Middle frontal gyrus (tissue), 1 donor: Measurements from ENCODE around the gene CSF1R.

ENCODE experiments used
- DNase-seq: peaks from one replicate; pipeline ENCODE4 v3.0.0-alpha.2; 2015; ENCODE audit warnings: low spot score; ENCODE audit errors: extremely low spot score

The CSF1R gene

DNA sequence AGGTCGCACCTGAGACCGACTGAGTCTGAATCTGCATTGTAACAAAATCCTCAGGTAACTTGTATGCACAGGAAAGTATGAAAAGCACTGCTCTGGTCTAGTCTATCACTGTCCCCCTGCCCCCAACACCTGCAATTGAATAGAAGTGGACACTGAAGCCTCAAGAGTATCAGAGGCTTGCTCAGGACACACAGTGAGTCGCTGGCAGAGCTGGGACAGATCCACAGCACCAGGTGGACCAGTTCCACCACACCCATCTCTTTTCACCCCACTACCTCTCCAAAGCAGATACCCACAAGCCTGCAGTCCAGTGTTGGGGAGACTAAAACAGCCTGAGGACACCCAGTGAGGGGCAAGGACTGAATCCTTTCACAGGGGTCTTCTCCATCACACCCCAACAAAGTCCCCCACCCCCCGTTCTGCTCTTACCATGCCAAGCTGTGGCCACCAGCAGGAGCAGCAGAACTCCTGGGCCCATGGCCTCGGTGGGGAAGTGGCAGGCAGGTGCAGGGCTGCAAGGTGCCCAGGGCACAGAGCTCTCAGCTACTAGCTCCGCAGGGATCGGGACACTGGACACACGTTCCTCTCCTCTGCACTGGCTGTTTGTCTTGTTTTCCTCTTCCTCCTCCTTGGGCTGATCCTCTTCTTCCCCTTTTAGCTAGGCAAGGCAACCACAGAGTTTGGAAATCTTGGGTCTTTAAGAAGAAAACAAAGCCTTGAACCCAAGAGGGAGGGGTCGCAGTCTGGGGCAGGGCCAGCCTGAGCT, at the start of gene CSF1R:
CSF1R (minus strand) TSS at position 605 of the 766 bp plus-strand sequence; CDS start at position 478, 127 bp downstream.
- DNase-seq = no peak

DNA sequence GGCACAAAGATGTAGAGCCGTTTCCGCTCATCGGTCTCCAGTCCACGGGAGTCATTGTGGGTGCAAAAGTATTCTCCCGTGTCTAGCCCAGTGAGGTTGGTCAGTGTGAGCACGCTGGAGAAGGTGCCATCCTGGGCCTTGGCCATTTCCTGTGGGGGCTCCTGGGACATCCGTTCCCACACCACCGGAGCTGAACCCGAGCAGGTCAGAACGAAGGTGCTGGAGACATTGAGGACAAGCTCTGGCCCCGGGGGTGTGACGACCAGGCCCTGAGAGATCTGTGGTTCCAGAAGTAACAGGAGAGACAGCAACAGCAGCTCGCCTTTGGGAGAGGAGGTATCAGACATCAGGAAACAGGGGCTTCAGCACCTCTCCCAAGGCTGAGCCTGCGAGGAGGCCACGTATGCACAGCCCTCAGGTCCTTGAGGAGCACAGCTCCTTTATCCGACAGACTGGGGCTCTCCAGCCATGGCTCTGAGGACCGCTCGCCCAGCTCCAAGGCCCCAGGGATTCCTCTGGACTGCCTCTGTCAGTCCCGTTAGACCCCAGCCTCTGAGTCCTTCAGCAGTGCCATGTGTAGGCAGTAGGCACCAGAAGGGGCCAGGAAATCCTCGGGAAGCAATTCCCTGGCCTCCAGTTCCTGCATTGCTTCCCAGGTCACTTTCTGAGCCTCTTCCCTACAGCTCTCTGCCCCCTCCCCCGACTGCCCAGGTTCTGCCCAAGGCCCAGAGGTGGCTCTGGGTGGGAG, 49.4 kb upstream of the CSF1R start:
- no peak for DNase-seq

DNA sequence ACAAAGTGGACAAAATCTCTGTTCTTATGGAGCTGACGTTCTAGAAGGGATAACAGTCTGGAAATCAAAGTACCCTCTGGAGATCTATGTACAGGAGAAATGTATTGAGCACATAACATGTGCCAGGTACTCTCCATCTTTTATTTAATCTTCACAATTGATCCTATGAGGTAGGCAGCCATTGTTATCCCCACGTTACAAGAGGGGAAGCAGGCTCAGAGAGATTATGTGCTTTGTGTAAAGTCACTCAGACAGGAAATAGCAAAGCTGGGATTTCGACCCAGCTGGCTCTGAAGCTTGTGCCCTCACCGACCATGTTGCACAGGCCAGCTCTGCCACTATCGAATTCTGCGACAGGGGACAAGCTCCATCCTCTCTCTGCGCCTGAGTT, 47.8 kb upstream of the CSF1R start:
- DNase-seq = no peak

DNA sequence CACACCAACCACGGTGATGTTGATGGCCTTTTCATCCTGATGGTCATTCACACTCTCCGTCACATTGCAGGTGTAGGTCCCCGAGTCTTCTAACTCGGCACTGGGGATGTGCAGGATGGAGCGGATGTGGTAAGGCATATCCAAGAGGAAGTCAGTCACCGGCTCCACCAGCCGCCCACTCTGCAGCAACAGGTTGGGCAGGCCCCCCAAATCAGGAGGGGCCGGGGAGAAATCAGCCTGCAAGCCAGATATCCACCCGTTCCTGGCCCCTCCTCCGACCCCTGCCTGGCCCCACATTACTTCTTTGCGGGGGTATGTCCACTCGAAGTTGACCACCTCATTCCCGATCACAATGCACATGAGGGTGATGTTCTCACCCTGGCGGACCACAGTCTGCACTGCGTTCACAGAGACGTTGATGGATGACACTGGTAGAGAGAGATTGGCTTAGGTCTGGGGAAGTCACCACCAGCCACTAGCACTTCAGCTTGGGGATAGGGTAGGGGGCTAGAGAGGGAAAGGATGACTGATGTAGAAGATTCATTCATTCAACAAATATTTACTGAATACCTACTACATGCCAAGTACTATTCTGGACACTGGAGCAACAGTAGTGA, 47.3 kb upstream of the CSF1R start:
- no peak for DNase-seq

DNA sequence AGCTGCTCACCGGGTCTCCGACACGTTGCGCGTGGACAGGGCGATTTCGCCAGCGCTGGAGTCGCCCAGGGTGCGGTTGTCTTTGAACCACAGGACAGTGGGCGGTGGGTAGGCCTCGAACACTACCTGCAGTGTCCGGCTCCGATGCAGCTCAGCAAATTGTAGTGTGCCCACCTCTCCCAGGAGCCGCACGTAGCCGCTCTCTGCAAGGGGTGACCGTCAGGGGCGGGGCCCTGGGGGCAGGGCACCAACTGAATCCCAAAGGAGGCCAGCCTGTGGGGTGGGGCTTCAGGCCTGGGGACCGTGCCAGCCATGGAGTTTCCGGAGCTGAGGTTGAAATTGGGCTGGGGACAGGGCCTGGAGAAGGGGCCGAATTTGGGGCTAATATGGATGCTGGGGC, 46.4 kb upstream of the CSF1R start:
- DNase-seq = no peak

DNA sequence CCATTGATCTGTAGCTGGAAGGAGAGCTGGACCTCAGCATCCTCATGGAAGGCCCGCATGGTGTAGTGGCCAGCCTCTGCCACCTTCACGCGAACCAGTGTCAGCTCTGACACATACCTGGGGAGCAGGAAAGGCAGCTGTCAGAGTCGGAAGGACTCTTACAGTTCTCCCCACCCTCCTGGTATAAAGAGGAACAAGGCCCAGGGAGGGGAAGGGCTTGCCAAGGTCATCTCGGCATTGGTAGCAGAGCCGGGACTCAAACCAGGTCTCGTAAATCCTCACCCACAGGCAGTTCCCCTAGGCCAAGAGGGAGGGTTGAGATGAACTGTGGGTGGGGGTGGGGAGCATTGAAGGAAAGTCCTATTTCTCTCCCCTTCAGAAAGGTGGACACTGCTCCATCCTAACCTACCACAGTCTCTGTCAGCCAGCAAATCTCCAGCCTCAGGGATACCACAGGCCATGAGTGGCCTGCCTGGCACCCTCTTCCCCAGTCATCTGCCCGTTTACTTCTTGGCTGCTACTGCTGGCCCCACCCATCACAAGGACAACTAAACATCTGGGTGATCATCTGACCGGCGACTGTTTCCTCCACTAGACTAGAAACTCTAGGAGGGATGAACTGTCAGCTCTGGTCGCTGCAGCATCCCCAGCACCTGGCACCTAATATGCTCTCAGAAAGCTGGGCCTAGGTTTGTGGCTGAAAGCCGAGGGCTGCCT, 45.8 kb upstream of the CSF1R start:
- DNase-seq = no peak

DNA sequence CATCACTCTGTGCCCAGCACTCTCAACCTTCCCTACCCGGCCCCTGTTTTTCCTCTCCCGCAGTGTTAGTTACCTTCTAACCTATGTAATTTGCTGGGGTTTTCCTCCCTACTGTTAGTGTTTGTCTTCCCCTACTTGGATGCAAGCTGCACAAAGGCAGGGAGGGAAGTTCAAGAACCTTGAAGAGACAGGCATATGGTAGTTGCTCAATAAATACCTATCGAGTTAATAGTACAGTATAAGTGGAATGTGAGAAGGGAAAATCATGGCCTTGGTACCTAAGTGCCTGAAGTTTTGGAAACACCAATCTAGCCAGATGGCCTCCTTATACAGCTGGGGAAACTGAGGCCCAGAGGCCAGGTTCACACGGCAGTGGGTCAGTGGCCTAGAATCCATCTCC, 45.1 kb upstream of the CSF1R start:
- DNase-seq = no peak

DNA sequence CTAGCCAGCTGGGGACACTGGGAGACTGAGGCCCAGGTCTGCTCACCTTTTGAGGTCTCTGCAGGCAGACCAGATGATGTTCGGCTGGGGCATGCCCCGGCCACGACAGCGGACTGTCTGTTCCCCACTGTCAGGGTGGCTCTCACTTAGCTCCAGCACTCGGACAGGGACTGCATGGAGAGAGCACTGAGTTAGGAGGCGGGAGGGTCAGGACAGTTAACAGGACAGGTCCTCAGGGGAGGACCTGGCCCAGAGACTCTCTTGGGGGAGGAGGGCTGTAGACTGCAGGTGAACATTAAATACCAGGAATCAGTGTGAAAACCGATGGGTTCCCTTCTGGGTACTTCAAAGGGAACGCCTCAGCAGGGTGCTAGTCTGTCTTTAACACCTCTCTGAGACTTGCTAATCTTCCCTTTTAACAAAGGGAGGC, 44.2 kb upstream of the CSF1R start:
- DNase-seq = no peak

DNA sequence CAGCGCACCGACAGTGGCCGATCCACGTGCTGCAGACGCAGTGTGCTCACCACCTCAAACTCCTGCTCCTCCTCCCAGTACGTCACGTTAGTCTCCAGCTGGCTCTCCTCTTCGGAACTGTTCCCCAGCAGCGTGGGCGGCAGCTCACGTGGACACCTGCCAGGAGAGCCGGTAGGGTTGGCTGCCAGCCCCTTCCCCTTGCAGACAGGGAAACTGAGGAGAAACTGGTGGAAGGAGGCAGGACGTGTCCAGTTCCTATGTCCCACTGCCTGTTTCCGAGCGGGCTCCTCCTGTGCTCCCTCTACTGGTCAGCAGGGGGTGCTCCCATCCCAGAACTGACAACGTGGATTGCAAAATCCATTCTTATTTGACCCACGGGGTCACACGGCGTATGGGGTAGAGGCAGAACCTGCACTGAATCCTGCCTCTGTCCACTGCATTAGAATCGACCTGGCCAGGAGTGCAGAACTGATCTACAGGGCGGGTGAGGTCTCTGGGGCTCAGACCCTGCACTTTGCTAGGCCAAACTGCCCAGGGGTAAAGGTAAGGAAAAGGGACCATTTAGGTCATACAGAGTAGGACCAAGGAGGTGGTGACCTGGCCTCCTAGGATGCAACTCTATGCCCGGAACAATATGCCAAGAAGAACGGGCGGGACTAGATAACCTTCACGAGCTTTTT, 43.6 kb upstream of the CSF1R start:
- DNase-seq = peak; percentile 55

DNA sequence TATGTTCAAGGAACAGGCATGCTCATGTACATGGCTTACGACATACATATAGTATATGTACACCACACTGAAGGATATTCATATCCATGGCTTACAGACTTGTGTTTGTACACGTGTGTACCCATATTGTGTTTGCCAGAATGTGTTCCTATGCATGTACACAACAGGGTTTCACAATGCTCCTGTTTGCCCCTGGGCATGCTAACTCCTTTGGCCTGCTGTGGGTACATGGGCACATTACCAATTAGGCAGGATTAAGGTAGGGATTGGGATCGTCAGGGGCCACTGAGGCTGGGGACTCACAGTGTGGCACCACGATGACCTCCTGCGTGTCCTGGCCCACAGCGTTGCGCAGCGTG, 43.1 kb upstream of the CSF1R start:
- DNase-seq = no peak

DNA sequence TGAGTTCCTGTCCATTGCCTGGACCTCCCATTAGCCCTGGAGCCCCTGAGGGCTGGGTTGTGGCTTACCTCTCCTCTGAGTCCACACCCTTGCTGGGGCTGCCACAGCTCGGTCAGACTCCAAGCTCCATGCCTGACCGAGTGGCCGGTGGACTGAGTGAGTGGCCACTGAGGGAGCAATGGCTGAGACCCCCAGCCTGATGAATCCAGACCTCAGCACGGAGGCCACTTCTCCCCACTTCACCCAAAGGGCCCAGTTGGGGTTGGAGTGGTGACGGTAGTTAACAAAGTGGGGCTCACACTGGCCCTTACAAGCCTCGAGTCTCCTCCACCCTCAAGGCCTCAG, 40.5 kb upstream of the CSF1R start:
- DNase-seq = no peak

DNA sequence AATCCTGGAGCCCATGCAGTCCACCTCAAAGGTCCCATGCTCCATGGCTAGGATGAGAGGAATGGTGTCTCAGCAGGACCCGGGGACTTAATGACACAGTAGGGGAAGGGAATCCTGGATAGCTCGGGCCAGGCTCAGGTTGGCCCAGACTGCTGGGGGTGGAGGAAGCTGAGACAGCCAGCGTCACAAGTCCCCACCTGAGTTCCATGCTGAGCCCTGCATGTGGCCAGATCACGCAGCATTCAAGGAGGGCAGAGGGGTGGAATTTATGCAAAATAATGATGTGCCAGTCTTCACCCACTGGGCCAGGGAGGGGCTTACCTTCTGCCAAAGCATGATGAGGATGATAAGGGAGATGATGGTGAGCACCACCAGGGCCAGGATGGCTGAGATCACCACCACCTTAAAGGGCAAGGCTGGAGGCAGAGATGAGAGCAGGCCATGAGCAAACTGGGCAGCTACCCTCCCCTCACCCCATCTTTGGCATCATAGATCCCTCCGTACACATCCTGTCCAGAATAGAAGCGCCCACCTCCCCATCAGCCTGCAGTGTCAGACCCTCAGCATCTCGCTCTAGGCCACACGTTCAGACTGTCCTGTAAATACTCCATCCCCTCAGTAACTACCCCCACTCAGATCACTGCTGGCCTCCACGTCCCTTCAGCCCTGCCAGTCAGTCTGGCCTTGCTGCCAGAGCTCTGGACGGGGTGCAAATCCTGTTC, 40.0 kb upstream of the CSF1R start:
- DNase-seq = no peak

DNA sequence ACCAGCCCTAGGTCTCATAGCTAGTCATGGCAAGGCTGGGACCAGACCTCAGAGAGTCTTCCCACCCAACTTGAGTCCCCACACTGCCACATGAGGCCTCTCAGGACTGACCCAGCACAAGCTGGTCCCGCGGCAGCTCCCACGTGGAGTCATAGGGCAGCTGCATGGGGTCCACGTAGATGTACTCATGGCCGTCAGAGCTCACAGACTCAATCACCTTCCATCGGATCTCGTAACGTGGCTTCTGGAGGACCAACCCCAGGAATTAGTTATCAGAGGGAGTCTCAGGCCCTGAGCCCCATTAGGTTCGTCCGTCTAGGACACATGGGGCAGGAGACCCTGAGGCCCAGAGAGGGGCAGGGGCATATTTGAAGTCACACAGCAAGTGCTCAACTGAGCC, 39.0 kb upstream of the CSF1R start:
- no peak for DNase-seq

DNA sequence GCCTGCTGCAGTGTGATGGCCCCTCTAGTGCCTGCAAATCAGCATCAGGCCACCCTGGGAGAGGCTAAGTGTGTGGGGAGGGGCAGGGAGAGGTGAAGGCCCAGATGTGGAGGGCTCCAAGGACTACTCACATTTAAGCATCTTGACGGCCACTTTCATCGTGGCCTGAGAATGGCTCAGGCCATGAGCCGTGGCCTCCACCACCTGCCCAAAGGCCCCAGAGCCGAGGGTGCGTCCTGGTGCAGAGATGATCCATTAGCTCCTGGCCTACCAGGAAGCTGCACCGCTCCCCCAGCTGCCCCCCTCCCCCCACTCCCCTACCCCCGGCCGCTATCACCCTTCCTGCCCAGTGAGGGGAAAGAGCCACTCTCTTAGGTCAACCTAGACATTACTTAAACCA, 38.2 kb upstream of the CSF1R start:
- DNase-seq = no peak

DNA sequence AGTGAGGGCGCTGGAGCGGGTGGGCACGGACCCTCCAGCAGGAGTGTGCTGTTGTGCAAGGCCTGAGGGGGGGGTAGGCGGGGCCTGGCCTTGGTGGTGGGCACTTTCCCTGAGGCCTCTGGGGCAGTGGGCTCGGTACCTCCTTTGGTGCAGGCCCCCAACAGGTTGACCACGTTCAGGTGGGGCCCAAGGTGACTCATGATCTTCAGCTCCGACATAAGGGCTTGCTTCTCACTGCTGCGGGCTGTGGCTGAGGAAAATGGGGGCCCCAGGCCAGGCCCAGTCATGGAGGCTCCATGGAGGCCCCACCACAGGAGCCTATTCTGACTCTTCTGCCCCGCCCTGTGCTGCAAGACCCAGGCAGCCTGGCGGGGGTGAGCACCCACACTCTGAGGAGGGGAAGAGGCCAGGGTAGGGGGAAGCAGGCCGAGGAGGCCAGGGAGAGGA, 37.8 kb upstream of the CSF1R start:
- no peak for DNase-seq

DNA sequence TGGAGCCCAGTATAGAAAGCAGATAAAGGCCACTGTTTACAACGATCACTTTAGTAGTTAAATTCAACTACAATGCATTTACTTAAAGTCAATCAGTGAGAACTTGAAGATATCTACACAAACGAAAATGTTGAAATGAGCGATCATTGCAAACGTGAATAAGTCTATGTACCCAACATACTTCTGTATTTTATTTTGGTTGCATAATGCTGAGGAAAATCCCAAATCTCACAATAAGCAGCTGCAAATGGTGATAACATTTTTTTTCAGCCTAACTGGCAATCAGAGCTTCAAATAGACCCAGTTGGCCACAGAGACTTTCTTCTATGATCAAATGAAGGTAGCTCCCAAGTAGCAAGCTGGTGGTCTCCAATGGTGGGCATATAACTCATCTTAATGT, 37.2 kb upstream of the CSF1R start:
- DNase-seq = no peak

DNA sequence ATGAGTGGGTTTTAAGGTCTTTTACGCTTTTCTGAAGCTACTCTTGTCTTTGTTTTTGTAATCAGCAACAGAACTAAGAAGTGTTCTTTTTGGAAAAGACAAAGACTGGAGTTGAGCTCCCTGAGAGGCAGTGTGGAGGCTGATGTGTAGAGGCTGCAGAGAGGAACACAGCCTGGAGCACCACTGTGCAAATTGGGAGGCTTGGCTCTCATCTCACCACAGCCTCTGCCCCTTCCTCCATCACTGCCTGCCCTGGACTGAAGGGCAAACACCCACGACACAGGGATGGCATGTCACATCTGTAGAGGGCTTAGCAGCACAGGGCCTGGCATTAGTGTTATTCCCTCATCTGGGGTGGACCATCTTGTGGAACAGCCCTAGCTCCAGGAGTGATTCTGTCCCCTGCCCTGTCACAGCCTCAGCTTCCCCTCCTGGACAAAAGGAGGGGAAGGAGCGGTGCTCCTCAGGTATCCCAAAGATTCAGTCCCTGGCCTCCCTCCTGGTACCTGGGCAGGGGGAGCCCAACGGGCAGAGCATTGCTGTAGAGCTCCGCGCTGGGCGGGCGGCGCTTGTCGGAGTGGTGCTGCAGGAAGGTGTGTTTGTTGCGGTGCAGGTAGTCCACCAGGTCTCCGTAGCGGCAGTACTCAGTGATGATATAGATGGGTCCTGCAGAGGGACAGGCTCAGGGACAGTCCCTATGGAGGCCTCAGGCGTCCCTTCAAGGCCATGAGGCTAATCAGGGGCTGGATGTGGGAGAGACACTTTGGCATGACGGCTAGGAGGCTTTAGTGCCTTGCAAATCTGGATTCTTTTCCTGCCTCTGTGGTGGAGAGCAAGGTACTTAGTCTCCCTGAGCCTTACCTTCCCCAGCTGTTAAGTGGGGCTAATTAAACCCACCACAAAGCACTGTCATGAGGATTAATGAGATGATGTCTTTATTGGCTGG, 36.5 kb upstream of the CSF1R start:
- DNase-seq = no peak

DNA sequence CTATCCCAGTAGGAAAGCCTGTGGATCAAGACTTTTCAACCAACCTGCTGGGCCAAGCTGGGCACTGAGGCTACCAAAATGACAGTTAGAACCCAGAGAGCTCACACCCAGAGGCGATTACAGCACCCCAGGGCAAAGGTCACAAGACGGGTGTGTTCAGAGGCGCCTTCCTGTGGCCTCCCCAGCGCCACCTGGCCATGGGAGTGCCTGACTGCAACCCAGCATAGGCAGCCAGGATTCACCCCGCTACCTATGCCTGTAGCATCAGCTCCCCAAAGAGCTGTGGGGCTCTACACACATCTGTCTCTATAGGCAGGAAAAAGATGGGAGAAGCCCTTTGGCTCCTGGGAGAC, 35.8 kb upstream of the CSF1R start:
- DNase-seq = no peak

DNA sequence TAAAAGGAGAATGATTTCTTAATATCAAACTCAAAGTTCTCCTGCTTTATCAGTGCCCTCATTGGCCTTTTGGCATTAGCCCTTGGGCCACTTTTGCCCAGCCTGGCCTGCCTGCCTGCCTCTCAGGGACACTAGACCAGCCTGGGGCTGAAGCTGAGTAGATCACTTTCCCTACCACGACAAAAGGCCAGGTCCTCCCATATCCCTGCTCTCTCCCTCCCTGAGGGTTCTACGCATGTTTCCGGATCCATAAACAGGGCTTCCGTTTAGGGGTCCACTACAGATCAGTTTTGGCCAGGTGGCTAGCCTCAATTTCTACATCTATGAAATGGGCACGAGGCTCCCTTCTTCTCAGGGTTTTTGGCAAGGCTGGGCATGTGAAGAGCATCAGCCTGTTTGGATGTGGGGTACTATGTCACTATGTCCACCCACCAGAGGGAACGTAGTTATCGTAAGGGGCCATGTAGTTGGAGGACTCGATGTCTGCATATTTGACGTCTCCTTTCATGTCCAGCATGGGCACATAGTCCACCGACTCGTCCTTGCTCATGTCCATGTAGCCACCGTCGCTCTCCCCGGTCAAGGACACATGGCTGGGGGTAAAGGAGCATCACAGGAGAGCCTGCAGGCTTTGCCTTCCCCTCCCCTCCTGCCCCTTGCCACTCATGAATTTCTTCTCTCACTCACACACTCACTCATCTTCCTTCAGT, 35.2 kb upstream of the CSF1R start:
- DNase-seq = no peak
